ENCODE results near the gene PODXL2. TPM values are rescaled to one million over a fixed set of nuclear protein-coding genes. Genes with fewer than 3 reads are reported as not detected.
A peak's percentile ranks its signal among the peaks of the same experiment; 100 is the strongest.

The PODXL2 gene
- polyA plus RNA-seq, 1 donor from 2014 or later, result 9.1 TPM

DNA sequence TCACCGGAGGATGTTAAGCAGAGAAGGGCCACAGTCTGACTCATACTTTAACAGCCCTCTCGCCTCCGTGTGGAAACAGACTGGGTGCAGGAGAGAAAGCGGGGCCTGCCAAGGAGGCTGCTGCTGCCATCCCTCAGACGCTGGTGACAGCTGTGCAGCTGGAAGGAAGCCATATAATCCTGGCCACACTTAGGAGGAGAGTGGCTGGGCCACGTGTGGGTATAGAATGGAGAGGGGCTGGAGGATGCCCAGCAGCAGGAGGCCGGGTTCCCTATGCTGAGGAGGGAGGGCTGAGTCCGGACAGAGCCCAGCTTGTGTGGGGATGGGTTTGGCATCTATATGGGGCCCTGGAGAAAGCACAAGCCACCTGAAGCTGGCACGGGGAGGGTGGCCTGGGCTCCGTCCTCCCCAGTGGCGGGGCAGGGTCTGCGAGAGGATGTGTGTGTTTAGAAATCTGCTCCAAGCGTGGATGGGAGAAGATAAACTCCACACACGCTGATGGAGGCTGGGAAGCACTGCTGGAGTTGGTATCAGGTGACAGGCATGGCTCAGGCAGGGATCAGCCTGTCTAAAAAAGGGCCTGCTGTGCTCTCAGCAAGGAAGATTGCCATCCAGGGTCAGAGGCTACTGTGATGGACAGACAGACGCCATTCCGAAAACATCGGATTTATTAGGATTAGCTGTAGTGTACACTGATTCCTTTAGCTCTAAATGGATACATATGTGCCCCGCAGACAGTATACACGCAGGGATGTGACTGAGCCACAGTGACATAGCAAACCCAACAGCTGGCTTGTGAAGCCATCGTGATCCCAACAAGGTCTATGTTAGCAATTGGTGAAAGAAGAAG is 59.7 kb downstream of the PODXL2 start:
- no peaks in the 10 kb centered on the region for H3K9me3 Mint-ChIP-seq
- no peak overlapping the region for H3K4me3 Mint-ChIP-seq
- no peaks in the 10 kb centered on the region for H3K27me3 Mint-ChIP-seq
- H3K4me1 Mint-ChIP-seq, result peaks cover 7 to 18% (median 14%) of the 10 kb centered on the region in 3 donors
- H3K36me3 Mint-ChIP-seq, result no peaks in the 10 kb centered on the region
- no peak overlapping the region for H3K27ac Mint-ChIP-seq

DNA sequence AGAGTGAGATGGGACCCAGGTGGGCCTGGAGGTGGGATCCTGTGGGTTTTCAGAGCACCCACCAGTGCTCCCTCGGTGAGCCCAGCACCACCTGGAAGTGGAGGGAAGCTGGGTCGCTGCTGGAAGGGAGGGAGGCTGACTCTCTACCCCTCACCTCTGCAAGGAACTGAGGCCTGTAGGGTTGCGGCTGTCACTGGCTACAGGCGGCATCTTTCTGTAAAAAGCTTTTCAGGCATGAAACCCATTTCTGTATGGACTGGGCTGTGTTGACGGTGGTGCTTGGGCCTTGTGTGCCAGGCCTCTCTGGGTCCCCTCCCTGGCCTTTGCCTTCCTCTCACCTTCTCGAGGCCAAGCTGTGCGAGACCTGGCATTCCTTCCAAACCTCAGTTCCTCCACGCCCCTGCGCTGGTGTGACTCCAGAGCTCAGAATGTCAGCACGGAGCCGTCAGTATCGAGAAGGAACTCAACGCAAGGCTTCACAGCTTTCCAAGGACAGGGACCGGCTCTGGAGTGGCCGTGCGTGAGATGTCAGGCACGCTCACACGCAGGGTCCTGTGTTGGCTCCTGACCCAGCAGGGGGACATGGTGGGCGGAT is 60.4 kb downstream of the PODXL2 start:
- Mint-ChIP-seq H3K27me3 (no peaks in the 10 kb centered on the region), H3K4me1 (peaks cover 7 to 16% (median 12%) of the 10 kb centered on the region in 3 donors), H3K9me3 (no peaks in the 10 kb centered on the region), H3K36me3 (no peaks in the 10 kb centered on the region), H3K4me3 (no peak overlapping the region), H3K27ac (no peak overlapping the region)

DNA sequence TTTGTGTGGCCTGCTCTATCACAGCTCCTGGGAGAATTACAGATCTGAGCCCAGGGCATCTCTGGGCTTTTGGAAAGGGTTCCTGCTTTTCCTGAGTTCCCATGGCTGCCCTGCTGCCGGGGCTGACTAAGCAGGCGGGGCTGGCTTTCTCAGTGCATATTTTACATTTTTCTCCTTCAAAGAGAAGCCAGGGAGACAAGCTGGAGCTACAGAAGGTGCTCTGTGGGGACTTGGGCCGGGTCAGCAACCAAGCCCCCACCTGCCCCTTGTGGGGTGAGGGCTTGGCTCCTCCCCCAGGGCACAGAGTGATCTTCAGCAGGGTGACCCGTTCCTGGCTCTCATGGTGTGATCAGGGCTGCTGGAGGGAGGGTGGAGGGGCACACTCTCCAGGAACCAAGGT is 61.1 kb downstream of the PODXL2 start:
- Mint-ChIP-seq H3K4me1 (peaks cover 7 to 14% (median 12%) of the 10 kb centered on the region in 3 donors), H3K9me3 (no peaks in the 10 kb centered on the region), H3K27me3 (no peaks in the 10 kb centered on the region), H3K36me3 (no peaks in the 10 kb centered on the region), H3K4me3 (no peak overlapping the region), H3K27ac (no peak overlapping the region)

DNA sequence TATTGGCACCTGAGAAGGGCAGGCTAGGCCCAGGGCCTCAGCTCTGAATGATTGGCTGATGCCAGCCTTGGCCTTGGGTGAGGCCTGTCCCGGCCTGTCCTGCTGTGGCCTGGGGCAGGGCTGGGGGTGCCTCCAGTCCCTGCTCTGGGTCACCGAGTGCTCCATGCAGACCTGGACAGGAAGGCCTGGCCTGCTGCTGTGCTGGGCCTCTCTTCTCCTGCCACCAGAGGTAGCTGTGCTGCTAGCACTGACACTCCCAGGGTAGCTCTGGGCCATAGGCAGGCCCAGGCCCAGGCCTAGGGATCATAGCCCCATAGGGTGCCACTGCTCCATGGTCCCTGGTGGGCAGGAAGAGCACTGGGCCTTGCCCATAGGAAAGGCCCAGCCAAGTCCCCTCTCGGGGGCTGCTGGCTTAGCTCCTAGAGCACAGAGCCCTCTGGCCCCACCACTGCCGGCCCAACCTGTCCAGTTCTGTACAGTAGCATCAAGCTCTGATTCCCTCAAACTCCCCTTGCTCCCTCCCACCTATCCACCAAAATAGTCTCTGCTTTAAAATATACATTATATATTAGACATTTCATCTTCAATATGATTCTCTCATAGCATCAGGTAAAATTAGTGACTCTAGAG is 62.0 kb downstream of the PODXL2 start:
- Mint-ChIP-seq H3K9me3 (no peaks in the 10 kb centered on the region), H3K4me1 (peaks cover 7 to 14% (median 12%) of the 10 kb centered on the region in 3 donors), H3K4me3 (peak overlapping the region in 1 of 4 donors; percentile 22), H3K27ac (no peak overlapping the region), H3K36me3 (no peaks in the 10 kb centered on the region), H3K27me3 (no peaks in the 10 kb centered on the region)

DNA sequence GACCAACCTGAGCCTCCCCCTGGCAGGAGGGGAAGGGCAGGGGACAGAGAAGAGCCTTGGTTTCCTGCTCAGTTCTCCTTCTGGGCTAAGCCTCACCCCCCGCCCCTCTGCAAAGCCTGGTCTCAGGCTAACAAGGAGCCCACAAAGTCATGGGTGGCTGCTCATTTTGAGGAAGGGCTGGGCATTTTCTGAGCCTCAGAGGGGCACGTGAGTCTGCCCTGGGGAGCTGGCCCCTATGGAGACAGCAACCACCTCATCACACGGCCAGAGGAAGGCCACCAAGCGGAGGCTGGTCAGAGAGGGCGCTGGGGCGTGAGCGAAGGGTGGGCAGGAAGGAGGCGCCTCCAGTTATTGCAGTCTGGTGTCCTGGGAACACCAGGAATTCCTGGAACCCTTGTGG is 62.5 kb downstream of the PODXL2 start:
- no peaks in the 10 kb centered on the region for H3K27me3 Mint-ChIP-seq
- no peaks in the 10 kb centered on the region for H3K9me3 Mint-ChIP-seq
- H3K4me1 Mint-ChIP-seq, result peaks cover 7 to 15% (median 14%) of the 10 kb centered on the region in 3 donors
- H3K27ac Mint-ChIP-seq, result no peak overlapping the region
- peak overlapping the region in 1 of 4 donors; percentile 60 for H3K4me3 Mint-ChIP-seq
- H3K36me3 Mint-ChIP-seq, result no peaks in the 10 kb centered on the region

DNA sequence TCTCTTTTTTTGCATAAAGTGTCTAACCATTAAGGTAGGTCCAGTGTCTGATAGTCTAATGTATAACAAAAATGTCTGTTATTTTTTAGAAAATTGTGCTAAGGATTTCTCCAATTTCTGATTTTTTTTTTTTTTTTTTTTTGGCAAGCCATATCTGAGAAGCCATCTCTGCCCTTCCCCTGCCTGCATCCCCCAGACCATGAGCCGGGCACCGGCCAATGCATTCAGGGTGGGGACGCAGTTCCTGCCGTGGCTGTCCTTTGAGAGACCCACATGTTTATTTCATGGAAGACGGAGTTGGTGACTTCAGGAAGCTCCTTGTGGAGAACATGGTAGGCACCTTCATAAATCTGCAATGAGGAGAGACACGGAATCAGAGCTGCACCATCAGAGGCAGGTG is 63.0 kb downstream of the PODXL2 start:
- Mint-ChIP-seq H3K27ac (no peak overlapping the region), H3K4me3 (peak overlapping the region in 1 of 4 donors; percentile 60), H3K4me1 (peaks cover 7 to 15% (median 15%) of the 10 kb centered on the region in 3 donors), H3K36me3 (no peaks in the 10 kb centered on the region), H3K9me3 (no peaks in the 10 kb centered on the region), H3K27me3 (no peaks in the 10 kb centered on the region)

DNA sequence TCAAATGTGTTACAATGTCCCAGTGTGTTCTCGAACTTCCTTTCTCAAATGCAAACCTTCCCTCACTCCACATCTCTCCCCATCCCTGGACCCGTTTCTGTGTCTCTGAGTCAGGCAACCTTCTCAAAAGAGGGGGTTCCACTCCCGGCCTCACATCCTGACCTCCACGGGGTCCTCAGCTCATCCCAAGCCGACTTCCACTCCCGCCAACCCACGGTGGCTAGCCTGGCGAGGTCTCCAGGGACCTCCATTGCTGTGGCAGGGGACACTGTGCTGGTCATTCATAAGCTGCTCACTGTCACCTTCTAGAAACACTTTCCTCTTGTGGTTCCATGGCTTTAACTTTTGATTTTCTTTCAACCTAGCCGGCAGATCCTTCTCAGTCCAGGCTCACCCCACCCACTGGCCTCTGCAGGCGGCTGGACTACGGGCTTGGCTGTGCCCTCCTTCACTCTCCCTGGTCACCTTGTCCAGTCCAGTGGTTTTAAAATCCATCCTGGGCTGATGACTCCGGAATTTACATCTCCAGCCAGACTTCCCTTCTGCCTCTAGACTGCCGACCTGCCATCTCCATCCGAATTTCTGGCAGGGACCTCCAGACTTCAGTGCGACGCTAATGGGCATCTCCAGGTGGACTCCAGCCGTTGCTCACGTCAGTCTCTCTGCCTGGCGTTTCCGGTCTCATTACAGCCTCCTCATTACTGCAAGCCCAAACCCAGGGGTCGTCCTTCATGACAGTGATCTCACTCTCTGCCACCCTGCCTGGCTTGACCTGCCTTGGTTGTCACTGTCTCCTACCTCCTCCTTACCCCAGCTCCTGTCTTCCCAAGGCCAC is 63.7 kb downstream of the PODXL2 start:
- Mint-ChIP-seq H3K36me3 (no peaks in the 10 kb centered on the region), H3K4me1 (peaks cover 13 to 18% (median 18%) of the 10 kb centered on the region in 3 donors), H3K27ac (peak overlapping the region in 1 of 3 donors; percentile 15), H3K27me3 (peaks cover 1% of the 10 kb centered on the region), H3K4me3 (peak overlapping the region in 2 of 4 donors; percentile 72 to 80), H3K9me3 (no peaks in the 10 kb centered on the region)

DNA sequence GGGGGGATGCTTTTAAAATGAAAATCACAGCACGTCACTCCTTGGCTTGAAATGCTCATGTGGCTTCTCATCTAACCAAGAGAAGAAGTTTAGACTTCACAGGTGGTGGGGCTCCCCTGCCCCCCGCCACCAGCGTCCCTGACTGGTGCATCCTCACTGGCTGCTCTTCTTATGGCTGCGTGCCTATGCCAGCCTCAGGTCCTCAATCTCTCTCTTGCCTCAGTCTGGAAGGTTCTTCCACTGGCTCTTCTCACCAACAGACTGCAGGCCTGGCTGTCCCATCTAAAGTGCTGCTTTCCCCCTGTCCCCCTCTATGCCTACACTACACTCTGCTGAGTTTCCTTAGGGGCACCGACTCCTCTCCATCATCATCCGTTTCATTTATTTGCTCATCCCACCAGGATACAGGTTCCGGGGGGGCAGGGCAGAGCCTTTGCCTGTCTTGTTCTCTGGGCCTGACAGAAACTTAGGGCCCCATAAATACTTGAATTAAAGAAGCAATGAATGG is 64.4 kb downstream of the PODXL2 start:
- peak overlapping the region in 1 of 3 donors; percentile 15 for H3K27ac Mint-ChIP-seq
- H3K36me3 Mint-ChIP-seq, result no peaks in the 10 kb centered on the region
- H3K27me3 Mint-ChIP-seq, result peaks cover 1% of the 10 kb centered on the region
- H3K9me3 Mint-ChIP-seq, result no peaks in the 10 kb centered on the region
- peaks cover 13 to 20% (median 19%) of the 10 kb centered on the region in 3 donors for H3K4me1 Mint-ChIP-seq
- peak overlapping the region in 1 of 4 donors; percentile 61 for H3K4me3 Mint-ChIP-seq

DNA sequence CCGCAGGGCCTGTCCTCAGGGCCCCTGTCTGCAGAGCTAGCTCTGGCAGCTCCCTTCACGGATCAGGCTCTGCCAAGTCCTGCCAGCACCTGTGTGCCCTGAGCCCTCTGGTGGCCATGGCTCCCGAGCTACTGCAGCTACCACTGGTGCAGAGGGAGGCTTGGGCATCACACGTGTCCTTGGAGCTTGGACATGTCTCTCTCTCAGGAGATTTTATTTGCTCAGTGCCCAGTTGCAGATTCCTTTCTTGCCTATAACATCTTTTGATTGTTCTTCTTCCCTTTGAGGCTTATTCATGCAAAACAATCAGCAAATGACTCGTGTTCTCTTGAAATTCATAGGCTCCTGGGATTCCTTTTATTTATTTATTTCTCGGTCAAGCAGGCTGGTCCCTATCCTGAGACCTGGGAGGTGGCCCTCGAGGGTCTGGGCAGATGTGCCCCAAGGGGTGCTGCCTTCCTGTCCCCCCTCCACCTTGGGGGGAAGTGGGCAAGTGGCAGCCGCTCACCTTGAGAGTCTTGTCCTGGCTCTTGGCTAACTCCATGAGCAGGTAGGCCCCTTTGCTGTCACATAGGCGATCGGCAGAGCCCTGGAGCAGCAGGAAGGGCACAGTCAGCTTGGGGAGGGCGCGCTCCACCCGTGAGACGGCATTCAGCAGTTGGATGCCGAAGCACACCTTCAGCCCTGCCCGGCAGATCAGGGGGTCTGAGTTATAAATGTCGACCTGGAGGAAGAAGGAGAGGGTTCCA is 65.7 kb downstream of the PODXL2 start:
- H3K4me1 Mint-ChIP-seq, result peaks cover 13 to 22% (median 20%) of the 10 kb centered on the region in 3 donors
- H3K9me3 Mint-ChIP-seq, result no peaks in the 10 kb centered on the region
- peak overlapping the region in 1 of 3 donors; percentile 56 for H3K27ac Mint-ChIP-seq
- H3K27me3 Mint-ChIP-seq, result peaks cover 1% of the 10 kb centered on the region
- peak overlapping the region in 1 of 4 donors; percentile 52 for H3K4me3 Mint-ChIP-seq
- no peaks in the 10 kb centered on the region for H3K36me3 Mint-ChIP-seq

DNA sequence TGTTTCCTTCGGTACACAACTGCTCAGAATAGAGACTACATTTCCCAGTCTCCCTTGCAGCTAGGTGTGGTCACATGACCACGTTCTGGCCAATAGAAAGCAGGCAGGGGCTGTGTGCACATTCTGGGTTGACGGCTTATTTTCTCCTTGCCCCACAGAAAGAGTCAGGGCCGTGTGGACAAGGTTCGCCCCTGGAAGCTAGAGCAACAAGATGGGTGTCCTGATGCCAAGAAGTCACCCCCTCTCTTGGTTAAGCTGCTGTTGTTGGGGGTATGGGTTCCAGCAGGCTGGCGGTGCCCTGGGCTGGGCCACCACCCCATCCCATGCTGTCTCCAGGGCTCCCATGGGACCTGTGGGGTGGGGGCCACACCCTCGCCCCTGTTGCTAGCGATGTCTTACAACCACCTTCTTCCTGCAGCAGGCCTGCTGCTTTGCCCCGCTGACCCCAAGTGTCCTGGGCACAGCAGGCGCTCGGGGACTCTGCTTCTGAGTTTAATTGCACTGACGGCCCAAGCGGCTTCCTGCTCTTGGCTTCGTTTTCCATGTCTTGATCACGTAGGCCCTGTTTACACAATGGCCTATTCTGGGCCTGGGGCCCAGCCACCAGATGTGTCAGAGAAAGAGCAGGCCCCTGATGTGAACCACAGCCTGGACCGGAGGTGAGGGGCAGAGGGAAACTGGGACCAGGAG is 68.7 kb downstream of the PODXL2 start:
- H3K4me3 Mint-ChIP-seq, result peak overlapping the region; percentile 4 to 93 (median 82)
- peaks cover 6 to 16% (median 11%) of the 10 kb centered on the region in 3 donors for H3K4me1 Mint-ChIP-seq
- H3K27me3 Mint-ChIP-seq, result peaks cover 1% of the 10 kb centered on the region
- peak overlapping the region in 2 of 3 donors; percentile 49 to 76 for H3K27ac Mint-ChIP-seq
- no peaks in the 10 kb centered on the region for H3K9me3 Mint-ChIP-seq
- no peaks in the 10 kb centered on the region for H3K36me3 Mint-ChIP-seq

DNA sequence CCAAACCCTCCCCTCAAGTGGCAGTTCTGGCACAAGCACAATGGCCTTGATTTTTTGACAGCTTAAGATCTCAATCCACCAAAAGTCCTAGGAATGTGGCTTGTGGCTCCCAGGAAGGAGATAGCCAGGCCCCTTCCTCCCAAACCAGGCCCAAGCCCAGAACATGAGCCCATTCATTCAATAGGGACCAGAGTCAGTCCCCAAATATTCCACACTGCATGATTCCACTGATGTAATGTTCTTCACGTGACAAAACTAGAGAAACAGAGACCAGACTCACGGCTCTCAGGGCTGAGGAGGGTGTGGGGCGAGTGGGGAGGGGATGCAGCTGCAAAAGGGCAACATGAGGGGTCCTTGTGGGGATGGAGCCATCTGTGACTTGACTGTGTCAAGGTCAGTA is 69.3 kb downstream of the PODXL2 start:
- no peaks in the 10 kb centered on the region for H3K36me3 Mint-ChIP-seq
- peaks cover 1% of the 10 kb centered on the region for H3K27me3 Mint-ChIP-seq
- peak overlapping the region in 3 of 4 donors; percentile 58 to 89 (median 74) for H3K4me3 Mint-ChIP-seq
- H3K9me3 Mint-ChIP-seq, result no peaks in the 10 kb centered on the region
- H3K4me1 Mint-ChIP-seq, result peaks cover 6 to 12% (median 7%) of the 10 kb centered on the region in 3 donors
- H3K27ac Mint-ChIP-seq, result no peak overlapping the region

DNA sequence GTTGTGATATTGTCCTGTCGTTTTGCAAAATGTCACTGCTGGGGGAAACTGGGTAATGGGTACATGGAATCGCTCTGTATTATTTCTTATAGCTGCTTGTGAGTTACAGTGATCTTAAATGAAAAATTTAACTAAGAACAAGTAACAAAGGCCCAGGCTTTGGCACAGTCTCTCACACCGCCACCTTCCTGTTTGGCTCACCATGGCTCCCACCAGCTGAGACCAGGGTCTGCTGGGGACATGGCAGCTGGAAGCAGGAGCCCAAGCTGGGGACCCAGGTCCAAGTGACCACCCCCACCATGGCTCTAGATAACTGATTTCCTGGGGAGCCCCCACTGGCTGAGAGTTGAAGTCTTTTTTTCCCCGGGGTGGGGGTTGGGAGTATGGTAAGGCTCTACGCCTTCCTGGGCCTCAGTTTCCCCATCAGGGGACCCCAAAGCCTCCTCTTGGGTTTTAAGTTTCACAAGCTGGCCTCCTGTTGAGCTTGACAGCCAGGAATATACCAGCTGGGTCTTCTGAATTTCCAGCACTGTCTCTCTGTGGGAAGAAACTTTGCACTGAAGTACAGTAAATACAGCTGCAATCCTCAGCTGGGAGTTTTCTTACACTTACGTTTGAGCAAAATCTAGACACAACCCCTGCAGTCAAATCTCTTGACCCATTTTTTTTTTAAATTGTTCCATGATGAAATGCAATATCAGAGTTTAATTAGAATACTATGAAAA is 69.9 kb downstream of the PODXL2 start:
- peaks cover 1% of the 10 kb centered on the region for H3K27me3 Mint-ChIP-seq
- peak overlapping the region in 1 of 3 donors; percentile 10 for H3K27ac Mint-ChIP-seq
- peak overlapping the region in 2 of 4 donors; percentile 45 to 58 for H3K4me3 Mint-ChIP-seq

More for the DNA sequence above, 69.9 kb downstream of the PODXL2 start:
- H3K4me1 Mint-ChIP-seq, result peaks cover 6 to 9% (median 7%) of the 10 kb centered on the region in 3 donors
- no peaks in the 10 kb centered on the region for H3K36me3 Mint-ChIP-seq
- no peaks in the 10 kb centered on the region for H3K9me3 Mint-ChIP-seq
